CD4-positive, alpha-beta T cell treated with Interleukin-6 for 4 hours (primary cell): ENCODE data around the gene USP24.
"Not testable (repeated sequence)": the region's sequence is repeated elsewhere in the genome, so short reads cannot be mapped to it uniquely, and the experiment has no call there.

Experiments used
- DNase-seq: peaks from one replicate; pipeline ENCODE4 v3.0.0-alpha.2; 2020; ENCODE audit warnings: mixed read lengths

Gene USP24

GRCh38 chr1:55195521-55196233 is 19.5 kb downstream of the USP24 start:
- DNase-seq, result no peak

GRCh38 chr1:55194851-55195250 is 20.3 kb downstream of the USP24 start:
- DNase-seq, result no peak

DNA sequence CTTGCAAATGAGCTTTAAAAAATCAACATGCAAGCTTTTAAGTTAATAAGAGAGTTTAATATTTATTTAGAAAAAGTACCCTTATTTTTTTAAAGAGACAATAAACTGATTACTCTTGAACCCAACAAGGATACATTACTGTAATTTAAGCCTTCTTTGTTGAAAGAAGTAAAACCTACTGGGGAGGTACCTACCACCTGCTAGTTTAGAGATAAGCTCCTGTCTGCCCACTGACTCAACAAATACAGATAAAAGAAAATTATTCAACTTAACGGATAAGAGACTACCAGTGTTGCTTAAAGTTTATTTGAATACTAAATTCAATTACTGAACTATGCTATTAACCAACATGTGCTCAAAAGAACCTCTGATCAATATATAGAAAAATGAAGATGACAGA is 23.1 kb downstream of the USP24 start:
- DNase-seq, result no peak

- DNase-seq, result not testable (repeated sequence)
Measured at GRCh38 chr1:55191219-55191952, 23.8 kb downstream of the USP24 start.

- DNase-seq, result no peak
Measured at GRCh38 chr1:55190109-55190508, 25.1 kb downstream of the USP24 start.

GRCh38 chr1:55188909-55189308 is 26.3 kb downstream of the USP24 start:
- DNase-seq, result no peak

GRCh38 chr1:55185832-55186231 is 29.3 kb downstream of the USP24 start:
- no peak for DNase-seq

DNA sequence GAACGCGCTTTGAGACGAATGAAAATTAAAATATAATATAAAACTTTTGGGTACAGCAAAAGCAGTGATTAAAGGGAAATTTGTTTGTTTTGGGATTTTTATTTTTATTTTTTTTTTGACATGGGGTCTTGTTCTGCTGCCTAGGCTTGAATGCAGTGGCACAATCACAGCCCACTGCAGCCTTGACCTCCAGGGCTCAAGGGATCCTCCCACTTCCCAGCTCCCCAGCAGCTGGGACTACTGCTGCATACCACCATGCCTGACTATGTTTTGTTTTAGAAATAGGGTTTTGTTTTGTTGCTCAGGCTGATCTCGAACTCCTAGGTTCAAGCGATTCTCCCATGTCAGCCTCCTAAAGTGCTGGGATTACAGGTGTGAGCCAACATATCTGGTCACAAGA is 30.3 kb downstream of the USP24 start:
- no peak for DNase-seq

DNA sequence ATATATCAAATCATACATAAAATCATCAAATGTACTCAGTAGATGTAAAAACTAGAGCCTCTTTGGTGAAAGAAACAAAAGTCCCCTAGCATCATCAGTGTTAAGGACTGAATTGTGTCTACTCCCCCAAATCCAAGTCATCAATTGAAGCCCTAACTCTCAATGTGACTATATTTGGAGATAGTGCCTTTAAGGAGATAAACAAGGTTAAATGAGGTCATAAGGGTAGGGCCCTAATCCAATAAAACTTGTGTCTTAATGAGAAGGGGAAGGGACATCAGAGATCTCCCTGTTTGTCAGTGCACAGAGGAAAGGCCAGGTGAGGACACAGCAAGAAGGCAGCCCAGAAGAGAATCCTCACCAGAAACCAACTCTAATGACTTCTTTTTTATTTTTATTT is 33.5 kb downstream of the USP24 start:
- no peak for DNase-seq

DNA sequence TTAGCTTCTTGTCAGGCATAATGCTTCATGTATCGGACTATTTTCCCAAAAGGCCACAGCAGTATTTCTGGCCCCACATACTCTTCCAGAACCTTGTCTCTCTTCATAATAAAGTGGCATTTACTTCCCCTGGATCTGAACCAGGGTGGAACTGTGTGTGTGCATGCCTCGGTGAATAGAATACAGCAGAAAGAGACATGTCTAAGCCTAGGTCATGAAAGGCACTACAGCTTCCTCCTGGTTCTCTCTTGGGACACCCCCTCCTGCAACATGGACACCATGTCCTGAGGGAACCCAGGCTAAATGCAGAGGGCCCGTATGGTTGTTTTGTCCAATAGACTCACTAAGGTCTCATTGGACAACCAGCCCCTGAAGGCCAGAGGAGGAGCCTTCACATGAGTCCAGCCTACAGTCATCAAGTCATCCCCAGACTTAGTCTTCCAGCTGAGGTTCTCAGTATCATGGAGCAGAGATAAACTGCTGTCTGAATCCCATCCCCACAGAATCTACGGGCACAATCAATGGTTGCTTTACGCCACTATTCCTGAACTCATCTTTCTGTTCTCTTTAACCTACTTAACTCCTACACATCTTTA is 35.0 kb downstream of the USP24 start:
- no peak for DNase-seq

DNA sequence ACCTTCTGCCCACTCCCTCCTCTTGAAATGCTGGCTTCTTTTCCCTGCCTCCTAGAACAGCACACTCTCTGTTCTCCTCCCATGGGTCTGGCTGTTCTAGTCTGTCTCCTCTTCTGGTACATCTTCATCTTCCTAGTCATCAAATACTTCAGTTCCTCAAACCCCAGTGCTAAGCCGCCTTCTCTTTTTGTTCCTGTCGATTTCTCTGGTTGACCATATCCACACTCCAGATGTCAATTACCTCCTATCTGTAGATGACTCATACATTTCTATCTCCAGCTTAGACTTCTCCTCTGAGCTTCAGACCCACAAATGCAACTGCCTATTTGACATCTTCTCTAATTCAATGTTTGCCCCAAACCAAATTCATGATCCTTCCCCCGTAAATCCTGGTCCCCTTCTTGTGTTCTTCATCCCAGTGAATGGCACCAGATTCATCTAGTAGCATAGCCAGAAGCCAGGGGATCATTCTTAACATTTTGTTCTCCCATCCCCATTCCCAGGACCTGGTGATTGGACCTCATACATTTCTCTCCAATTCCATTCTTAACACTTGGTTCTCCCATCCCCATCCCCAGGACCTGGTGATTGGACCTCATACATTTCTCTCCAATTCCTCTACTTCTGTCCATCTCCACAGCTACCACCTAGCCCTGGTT is 35.9 kb downstream of the USP24 start:
- no peak for DNase-seq

DNA sequence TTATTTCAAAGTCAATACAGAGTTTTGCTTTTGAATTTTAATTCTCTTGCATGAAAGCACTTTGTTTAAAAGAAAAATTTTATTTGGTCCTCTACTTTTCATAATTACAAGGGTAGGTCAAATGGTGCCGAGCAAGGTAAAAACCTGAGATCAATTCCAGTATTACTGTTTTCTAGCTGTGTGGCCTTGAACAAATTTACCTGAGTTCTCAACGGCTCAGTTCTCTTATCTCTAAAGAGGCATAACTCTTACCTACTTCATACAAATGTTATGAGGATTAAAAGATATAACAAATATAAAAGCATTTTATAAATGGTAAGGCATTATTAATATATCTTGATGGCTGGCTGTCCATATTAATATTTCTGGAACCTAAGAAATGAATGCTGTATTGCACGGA is 42.5 kb downstream of the USP24 start:
- no peak for DNase-seq

- DNase-seq, result no peak
Measured at GRCh38 chr1:55172272-55172671, 42.9 kb downstream of the USP24 start.

DNA sequence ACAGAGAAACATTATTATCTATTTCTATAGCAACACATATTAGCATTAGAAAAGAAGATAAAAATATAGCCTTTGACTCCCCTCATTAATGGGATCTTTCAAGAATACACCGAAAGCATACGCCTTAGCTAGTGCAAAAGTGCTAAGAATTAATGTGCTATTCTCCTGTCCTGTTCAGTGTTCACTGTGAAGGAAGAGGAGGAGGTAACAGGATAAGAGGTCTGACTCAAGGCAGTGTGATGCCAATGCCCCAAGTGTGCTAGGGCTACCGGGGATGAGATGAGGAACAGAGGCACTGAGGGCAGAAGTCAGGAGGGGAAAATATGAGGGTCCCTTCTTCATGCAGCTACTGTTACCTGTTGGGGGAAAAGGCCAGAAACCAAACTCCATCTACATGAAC is 43.5 kb downstream of the USP24 start:
- no peak for DNase-seq

DNA sequence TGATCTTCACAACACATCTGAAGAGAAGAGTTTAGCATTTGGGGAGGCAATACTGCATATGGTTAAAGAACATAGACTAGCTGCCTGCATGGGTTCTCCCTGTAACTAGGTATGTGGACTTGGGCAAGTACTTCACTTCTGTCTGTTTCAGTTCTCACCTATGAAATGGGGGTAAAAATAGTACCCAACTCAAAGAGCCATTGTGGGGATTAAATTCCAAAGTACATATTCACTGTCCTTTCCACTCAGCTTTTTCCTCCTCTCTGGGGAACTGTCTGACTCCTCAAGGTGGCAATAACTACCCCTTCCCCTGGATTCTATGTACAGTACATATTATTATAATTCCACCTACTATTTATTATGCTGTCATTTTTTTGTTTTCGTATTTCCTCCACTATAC is 44.7 kb downstream of the USP24 start:
- no peak for DNase-seq

DNA sequence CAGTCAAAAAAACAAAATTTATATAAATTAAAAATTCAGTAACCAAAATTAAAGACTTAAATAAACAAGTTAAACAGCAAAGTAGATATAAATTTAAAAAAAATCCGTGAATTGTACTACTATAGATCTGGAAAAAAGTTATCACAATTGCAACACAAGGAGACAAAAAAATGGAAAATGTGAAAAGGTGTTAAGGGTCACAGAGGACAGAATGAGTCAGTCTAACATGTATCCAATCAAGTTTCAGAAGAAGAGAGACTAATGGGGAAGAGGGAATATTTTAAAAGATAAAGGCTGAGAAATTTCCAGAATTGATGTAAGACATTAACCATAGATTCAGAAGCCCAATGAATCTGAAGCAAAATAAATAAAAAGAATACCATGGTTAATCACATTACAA is 46.0 kb downstream of the USP24 start:
- DNase-seq, result no peak

GRCh38 chr1:55168353-55168752 is 46.8 kb downstream of the USP24 start:
- no peak for DNase-seq

DNA sequence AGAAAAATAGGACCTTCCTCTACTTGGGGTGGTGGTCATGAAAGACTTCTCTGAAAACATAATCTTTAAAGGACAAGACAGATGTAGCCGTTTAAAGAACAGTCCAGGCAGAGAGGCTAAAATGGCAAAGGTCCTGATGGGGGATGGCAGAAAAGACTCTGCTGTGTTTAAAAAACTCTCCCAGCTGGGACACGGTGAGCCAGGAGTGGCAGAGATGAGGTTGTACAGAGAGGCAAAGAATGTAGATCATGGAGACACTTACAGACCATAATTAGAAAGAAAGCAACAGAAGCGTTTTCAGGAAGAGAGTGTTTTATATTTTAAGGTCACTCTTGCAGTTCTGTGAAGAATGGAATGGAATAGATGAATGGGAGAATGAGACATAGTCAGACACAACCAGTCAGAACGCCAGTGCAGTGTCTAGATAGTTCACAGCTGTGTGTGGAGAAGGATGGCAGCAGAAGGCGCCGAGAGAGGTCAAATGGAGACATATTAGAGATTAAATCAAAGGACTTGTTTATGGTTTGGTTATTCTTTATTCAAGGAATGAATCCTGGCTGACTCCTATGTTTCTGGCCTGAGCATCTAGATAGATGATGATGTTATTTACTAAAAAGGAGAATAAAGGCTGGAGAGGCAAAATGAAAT is 47.8 kb downstream of the USP24 start:
- no peak for DNase-seq

GRCh38 chr1:55164906-55165305 is 50.3 kb downstream of the USP24 start:
- DNase-seq, result no peak

DNA sequence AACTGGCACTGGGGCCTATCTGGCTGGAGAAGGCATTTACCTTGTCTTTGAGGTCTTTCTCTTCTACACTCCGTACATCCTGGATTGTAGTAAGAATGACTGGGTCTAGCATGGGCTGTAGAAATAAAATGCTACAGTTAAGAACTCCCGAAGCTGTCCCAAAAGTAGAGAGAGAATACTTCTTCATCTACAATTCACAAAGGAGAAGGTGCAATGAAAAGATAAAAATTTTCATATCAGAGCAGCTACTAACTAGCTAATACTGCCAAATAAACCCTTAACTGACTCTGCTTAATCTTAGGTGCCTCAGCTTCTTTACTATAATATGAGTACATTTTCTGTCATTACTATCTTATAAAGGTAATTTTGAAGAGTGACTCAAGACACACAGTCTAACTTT is 55.6 kb downstream of the USP24 start:
- DNase-seq, result no peak

GRCh38 chr1:55156608-55157007 is 58.6 kb downstream of the USP24 start:
- no peak for DNase-seq

GRCh38 chr1:55156093-55156492 is 59.1 kb downstream of the USP24 start:
- DNase-seq, result no peak

DNA sequence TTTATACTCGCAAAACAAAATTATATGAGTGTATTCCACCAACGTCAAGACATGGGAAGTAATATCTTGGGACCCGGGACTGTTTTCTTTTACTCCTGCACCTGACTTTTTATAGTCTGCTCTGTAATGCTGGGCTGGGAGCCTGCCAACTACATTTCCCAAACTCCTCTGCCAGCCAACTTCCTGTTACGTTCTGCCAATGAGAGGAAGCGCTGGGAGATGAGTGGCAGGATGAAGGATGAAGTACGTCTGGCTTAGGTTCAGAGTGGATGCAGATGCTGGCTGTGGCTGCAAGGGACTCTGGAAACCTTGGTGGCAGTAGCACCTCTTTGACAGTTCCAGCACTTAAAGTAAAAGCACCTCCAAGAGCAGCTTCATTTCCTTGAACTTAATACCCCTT is 59.6 kb downstream of the USP24 start:
- no peak for DNase-seq
